ENCODE results near the gene ASPSCR1.

- TF ChIP-seq CTCF (IDR thresholded peaks at IDR 0.05) (no peak), POLR2A (IDR thresholded peaks at IDR 0.05) (no peak)
These were observed 17.1 kb upstream of the ASPSCR1 start for GRCh38 chr17:81960130-81960958.

Measured in testis (tissue), 2 donors.